Umbilical cord (tissue), 2 donors: Measurements from ENCODE around the gene PBX4. TPM values are rescaled to one million over a fixed set of nuclear protein-coding genes. Genes with fewer than 3 reads are reported as not detected.
A peak's percentile ranks its signal among the peaks of the same experiment; 100 is the strongest.

Source experiments
- DNase-seq: peaks from one replicate; pipeline ENCODE4 v3.0.0-alpha.2; 2015; ENCODE audit warnings: low spot score
- total RNA-seq: library from RNA; depleted of rRNA; stranded (reverse); fragments of >200 nt; gene quantifications from one replicate; pipeline ENCODE4 v1.2.3, GENCODE V29; 2014; ENCODE audit warnings: low replicate concordance; ENCODE audit not compliant: insufficient read depth

Gene PBX4
- total RNA-seq, 1 donor from 2014 or later = 10.8 TPM

DNA sequence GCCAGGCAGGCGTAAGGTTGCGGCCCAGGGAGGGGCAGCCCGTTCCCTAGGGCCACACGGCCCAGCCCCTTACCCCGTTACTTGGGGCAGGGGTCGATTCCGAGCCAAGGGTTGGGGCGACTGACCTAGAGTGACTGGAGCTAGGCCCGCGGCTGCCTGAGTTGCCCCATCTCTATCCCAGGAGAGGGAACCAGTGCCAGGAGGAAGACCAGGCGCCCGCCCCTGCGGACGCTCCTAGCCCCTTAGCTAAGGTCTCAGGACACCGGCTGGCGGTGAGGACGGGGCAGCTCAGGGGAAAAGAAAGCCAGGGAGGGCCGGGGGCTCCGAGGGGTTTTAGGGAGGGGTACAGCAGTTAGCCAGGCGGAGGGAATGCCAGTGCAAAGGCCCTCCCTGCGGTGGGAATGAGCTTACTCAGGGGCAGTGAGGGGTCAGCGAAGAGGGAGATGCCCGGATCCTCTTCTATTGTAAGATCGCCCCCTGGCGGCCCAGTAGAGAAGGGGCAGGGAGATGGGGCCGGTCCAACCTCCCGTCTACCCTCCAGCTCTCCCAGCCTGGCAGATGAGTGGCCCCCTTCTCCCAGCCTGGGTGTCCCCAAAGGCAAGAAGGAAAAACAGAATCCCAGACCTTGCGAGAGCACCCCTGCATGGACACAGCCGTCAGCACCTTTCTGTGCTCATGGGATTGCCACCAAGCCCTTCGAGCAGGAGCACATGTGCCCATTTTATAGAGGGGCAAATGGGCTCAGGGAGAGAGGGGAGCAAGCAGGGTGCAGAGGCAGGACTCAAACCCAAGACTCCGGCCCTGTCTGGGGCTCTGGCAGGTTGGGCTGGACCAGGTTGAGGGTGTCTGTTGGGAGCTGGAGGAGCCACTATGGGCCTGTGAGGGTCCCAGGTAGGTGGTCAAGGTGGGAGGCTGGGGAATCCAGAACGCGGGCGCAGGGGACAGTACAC is 64.1 kb downstream of the PBX4 start:
- DNase-seq = no peak

- no peak for DNase-seq
Measured at GRCh38 chr19:19553670-19554069, 64.8 kb downstream of the PBX4 start.

- DNase-seq = no peak
Measured at GRCh38 chr19:19552798-19553197, 65.7 kb downstream of the PBX4 start.

DNA sequence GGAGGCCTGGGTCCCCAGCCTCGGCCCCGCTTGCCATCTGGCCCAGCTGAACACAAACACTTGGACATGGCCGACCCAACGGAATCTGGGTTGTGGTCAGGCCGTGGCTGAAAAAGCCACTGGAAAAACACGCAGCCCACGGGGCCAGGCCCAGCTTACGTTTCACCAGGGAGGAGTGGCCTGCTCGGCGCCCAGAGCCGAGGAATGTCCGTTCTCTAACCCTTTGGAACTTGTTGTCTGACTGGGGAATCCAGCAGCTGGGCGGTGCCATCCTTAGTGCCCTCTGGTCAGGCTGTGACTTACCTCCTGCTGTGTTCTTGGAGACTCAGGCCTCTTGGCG is 66.7 kb downstream of the PBX4 start:
- DNase-seq = no peak

DNA sequence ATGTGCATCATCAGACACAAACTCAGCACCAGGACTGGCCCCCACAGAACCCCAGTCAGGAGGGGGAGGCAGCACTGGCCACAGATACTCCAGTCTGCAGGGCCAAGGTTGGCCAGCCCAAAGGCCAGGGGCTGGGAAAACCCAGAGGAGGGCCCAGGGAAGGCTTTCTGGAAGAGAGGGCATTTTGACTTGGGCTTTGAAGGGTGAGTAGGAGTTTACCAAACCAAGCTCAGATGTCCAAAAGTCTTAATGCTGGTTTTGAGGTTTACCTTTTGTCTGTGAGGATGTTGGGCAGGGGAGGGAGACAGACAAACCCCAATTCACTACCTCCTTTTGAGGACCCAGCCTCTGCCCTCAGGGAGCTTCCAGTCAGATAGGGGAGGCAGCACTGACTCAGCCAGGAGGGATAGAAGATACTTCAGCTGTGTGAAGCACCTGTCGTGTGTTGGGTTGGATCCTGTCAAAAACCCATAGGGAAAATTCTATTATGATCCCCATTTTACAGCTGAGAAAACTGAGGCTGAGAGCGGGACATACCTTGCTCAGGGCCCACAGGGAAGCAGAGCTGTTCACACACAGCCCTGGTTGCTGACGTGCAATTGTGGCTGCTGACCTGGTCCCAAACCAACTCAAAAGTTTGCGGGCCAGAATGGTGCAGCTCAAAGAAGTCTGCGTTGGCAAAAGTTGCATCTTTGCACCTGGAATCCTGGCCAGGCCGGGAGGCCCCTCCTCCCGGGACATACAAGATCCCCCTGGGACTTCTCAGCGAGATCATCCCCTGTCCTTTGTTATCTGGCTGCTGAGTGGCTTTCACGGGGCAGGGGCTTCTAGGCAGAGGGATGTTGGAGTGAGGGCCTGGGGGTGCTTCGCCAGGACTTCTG is 67.3 kb downstream of the PBX4 start:
- no peak for DNase-seq

DNA sequence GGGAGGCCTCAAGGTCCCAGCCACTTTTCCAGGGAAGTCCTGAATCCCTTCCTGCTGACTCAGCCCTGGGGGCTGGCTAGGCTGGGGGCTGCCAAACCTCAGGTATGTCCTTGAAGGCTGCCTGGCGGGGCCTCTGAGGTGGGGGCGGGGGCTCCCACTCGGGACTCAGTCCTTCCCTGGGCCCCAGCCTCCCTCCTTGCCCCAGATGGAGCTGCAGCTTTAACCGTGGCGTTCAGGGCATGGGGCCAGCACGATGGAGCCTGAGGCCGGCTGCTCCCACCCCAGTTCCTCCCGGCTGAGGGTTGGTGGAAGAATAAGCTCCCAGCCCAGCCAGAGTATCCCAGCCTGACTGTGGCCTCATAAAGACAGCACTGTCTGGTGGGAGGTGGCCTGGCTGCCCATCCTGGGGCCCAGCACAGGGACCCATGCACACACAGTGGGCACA is 68.0 kb downstream of the PBX4 start:
- peak; percentile 67 for DNase-seq

GRCh38 chr19:19549804-19550464 is 68.6 kb downstream of the PBX4 start:
- DNase-seq = no peak

DNA sequence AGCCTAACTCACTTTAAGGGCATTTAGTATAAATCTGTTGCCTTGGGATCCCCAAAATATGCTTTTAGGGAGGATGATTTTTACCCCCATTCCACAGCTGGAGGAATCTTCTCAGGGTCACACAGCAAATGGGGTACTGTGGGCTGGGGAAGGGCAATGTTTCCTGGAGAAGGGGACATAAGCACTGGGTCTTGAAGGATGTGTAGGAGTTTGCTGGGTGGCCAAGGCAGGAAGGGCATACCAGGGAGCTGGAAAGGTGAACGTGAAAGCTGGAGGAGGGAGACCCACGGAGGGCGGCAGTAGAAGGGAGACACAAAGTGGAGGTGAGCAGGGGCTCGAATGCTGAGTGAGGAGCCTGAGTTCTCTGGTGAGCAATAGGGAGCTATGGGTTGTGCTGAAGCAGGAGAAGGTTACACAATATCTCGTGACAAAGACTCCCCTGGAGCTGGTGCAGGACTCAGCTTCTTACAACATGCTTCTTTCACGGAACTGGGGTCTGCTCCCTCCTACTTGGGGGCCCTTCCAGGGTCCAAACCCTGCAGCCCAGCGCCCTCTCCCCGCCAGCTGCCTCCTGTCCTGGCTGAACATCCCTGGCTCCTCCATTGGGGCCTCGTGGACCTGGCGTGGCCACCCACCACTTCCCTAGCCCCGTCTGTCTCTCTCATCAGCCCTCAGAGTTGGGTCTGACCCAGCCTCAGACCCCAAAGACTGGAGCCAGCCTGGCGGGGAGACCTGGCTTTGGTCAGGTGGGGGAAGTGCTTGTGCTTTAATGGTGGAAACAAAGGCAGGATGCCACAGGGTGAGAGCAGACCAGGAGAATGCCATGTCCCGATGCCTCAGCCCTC is 69.3 kb downstream of the PBX4 start:
- no peak for DNase-seq

- no peak for DNase-seq
Measured at GRCh38 chr19:19547674-19548336, 70.7 kb downstream of the PBX4 start.

- DNase-seq = no peak
Measured at GRCh38 chr19:19546751-19547162, 71.7 kb downstream of the PBX4 start.

DNA sequence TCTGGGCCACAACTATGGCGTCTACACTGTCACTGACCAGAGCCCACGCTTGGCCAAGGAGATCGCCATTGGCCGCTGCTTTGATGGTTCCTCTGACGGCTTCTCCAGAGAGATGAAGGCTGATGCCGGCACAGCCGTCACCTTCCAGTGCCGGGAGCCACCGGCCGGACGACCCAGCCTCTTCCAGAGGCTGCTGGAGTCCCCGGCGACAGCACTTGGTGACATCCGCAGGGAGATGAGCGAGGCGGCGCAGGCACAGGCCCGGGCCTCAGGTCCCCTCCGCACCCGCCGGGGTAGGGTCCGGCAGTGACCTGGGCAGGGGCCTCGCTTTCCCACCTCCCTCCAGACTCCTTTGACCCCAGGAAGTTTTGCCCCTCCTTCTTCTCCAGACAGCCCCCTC is 72.8 kb downstream of the PBX4 start:
- no peak for DNase-seq

DNA sequence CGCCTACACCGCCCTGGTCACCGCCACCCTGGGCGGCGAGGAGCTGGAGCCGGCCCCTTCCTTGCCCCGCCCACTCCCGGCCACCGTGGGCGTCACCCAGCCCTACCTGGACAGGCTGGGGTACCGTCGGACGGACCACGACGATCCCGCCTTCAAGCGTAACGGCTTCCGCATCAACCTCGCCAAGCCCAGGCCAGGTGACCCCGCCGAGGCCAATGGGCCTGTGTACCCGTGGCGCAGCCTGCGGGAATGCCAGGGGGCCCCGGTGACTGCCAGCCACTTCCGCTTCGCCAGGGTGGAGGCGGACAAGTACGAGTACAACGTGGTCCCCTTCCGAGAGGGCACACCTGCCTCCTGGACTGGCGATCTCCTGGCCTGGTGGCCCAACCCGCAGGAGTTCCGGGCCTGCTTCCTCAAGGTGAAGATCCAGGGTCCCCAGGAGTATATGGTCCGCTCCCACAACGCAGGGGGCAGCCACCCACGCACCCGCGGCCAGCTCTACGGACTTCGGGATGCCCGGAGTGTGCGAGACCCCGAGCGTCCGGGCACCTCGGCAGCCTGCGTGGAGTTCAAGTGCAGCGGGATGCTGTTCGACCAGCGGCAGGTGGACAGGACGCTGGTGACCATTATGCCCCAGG is 73.4 kb downstream of the PBX4 start:
- DNase-seq = no peak

DNA sequence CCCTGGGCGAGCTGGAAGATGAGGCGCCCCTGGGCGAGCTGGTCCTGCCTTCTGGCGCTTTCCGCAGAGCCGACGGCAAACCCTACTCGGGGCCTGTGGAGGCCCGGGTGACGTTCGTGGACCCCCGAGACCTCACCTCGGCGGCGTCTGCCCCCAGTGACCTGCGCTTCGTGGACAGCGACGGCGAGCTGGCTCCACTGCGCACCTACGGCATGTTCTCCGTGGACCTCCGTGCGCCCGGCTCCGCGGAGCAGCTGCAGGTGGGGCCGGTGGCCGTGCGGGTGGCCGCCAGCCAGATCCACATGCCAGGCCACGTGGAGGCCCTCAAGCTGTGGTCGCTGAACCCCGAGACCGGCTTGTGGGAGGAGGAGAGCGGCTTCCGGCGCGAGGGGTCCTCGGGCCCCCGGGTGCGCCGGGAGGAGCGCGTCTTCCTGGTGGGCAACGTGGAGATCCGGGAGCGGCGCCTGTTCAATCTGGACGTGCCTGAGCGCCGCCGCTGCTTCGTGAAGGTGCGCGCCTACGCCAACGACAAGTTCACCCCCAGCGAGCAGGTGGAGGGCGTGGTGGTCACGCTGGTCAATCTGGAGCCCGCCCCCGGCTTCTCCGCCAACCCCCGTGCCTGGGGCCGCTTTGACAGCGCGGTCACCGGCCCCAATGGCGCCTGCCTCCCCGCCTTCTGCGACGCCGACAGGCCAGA is 74.1 kb downstream of the PBX4 start:
- no peak for DNase-seq

GRCh38 chr19:19543640-19544039 is 74.8 kb downstream of the PBX4 start:
- no peak for DNase-seq

- DNase-seq = no peak
Measured at GRCh38 chr19:19543101-19543500, 75.4 kb downstream of the PBX4 start.

- no peak for DNase-seq
Measured at GRCh38 chr19:19542507-19542906, 76.0 kb downstream of the PBX4 start.

DNA sequence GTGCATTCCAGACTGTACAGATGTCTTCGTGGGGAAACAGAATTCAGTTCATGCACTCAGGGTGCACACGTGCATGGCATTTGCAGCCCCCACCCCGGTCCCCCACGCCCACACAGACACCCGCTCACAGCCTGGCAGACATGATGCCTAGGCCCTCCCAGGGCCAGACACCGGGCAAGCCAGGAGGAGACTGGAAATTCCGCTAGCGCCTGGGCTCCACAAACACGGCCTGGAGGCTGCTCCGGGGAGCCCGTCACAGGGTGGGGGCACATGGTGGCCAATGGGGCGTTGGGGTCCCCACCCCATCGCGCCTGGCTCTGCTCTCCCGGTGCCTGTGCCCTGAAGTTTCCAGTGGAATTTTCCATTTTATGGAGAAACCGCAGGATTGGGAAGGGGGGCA is 76.9 kb downstream of the PBX4 start:
- no peak for DNase-seq

DNA sequence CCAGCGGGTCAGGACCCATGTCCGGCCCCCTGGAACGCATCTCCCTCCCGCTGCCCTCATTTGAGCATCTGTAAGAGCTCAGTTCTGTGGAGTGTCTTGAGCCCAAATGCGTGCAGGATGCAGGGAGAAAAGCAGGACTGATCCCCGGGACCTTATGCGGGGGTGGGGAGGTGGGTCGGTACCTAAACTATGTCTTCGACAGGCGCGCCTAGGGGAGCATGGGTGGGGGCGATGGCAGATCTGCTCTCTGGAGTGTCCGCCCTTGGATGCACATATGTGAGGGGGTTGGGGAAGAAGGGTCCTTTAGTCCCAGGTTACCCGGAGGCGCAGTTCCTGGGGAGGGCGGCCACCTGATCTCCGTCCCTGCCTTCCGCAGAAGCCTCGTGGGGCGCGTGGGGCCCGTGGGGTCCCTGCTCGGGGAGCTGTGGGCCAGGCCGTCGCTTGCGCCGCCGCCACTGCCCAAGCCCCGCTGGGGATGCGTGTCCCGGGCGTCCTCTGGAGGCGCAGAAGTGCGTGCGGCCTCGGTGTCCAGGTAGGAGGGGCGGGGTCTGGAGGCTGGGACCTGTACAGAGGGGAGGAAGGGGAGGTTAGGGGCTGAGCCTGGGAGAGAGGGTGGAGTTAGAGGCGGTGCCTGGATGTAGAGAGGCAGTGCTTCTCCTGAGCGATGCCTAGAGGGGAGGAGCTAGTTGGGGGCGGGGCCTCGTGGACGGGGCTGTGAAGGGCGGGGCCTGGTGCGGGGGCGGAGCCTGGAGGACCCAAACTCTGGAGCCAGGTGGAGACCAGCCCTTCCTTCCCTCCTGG is 77.6 kb downstream of the PBX4 start:
- no peak for DNase-seq
